ENCODE results near the gene LIN9.

LIN9 gene

GRCh38 chr1:226327761-226328162 lies 18.8 kb upstream of the LIN9 start:
- Histone ChIP-seq H3K4me3 (ENCODE audit: low read depth, low read length) (no peak overlapping the region), H3K27me3 (ENCODE audit: insufficient read depth, low read depth, severe bottlenecking) (no peaks in the 10 kb centered on the region), H3K27ac (no peak overlapping the region), H3K36me3 (no peaks in the 10 kb centered on the region), H3K9me3 (ENCODE audit: severe bottlenecking) (no peaks in the 10 kb centered on the region)
- no peak for TF ChIP-seq CTCF (IDR thresholded peaks at IDR 0.05; ENCODE audit: low read depth, low read length)
- no peak for DNase-seq

- Histone ChIP-seq H3K4me3 (ENCODE audit: low read depth, low read length) (no peak overlapping the region), H3K36me3 (no peaks in the 10 kb centered on the region), H3K27ac (no peak overlapping the region), H3K9me3 (ENCODE audit: severe bottlenecking) (no peaks in the 10 kb centered on the region), H3K27me3 (ENCODE audit: insufficient read depth, low read depth, severe bottlenecking) (no peaks in the 10 kb centered on the region)
- TF ChIP-seq CTCF (IDR thresholded peaks at IDR 0.05; ENCODE audit: low read depth, low read length), result no peak
- DNase-seq, result no peak
Measured at GRCh38 chr1:226325178-226325577, 16.2 kb upstream of the LIN9 start.

- Histone ChIP-seq H3K27me3 (ENCODE audit: insufficient read depth, low read depth, severe bottlenecking) (no peaks in the 10 kb centered on the region), H3K36me3 (no peaks in the 10 kb centered on the region), H3K4me3 (ENCODE audit: low read depth, low read length) (no peak overlapping the region), H3K9me3 (ENCODE audit: severe bottlenecking) (no peaks in the 10 kb centered on the region), H3K27ac (no peak overlapping the region)
- no peak for TF ChIP-seq CTCF (IDR thresholded peaks at IDR 0.05; ENCODE audit: low read depth, low read length)
- DNase-seq, result no peak
Measured at GRCh38 chr1:226324479-226324878, 15.5 kb upstream of the LIN9 start.

- DNase-seq, result no peak
- no peak overlapping the region for H3K4me3 ChIP-seq (ENCODE audit: low read depth, low read length)
- no peak for TF ChIP-seq CTCF (IDR thresholded peaks at IDR 0.05; ENCODE audit: low read depth, low read length)
- no peak overlapping the region for H3K27ac ChIP-seq
- H3K36me3 ChIP-seq, result no peaks in the 10 kb centered on the region
- no peaks in the 10 kb centered on the region for H3K27me3 ChIP-seq (ENCODE audit: insufficient read depth, low read depth, severe bottlenecking)
- H3K9me3 ChIP-seq (ENCODE audit: severe bottlenecking), result no peaks in the 10 kb centered on the region
Measured at GRCh38 chr1:226322986-226323385, 14.0 kb upstream of the LIN9 start.

- no peaks in the 10 kb centered on the region for H3K27me3 ChIP-seq (ENCODE audit: insufficient read depth, low read depth, severe bottlenecking)
- no peaks in the 10 kb centered on the region for H3K9me3 ChIP-seq (ENCODE audit: severe bottlenecking)
- H3K27ac ChIP-seq, result no peak overlapping the region
- H3K4me3 ChIP-seq (ENCODE audit: low read depth, low read length), result no peak overlapping the region
- no peak for TF ChIP-seq CTCF (IDR thresholded peaks at IDR 0.05; ENCODE audit: low read depth, low read length)
- no peaks in the 10 kb centered on the region for H3K36me3 ChIP-seq
- no peak for DNase-seq
Measured at GRCh38 chr1:226320930-226321329, 12.0 kb upstream of the LIN9 start.

GRCh38 chr1:226318471-226318870 lies 9.5 kb upstream of the LIN9 start:
- Histone ChIP-seq H3K27me3 (ENCODE audit: insufficient read depth, low read depth, severe bottlenecking) (no peaks in the 10 kb centered on the region), H3K9me3 (ENCODE audit: severe bottlenecking) (no peaks in the 10 kb centered on the region), H3K27ac (no peak overlapping the region), H3K36me3 (no peaks in the 10 kb centered on the region), H3K4me3 (ENCODE audit: low read depth, low read length) (no peak overlapping the region)
- no peak for DNase-seq
- no peak for TF ChIP-seq CTCF (IDR thresholded peaks at IDR 0.05; ENCODE audit: low read depth, low read length)
